HepG2 (cell line): ENCODE results near the gene OSGEPL1. TPM values are rescaled to one million over a fixed set of nuclear protein-coding genes. Genes with fewer than 3 reads are reported as not detected.

Source experiments
- DNMT3B ChIP-seq: conservative IDR thresholded peaks from 2 replicates; pipeline ENCODE4 v1.6.1; 2016; ENCODE audit warnings: missing biosample characterization, control low read depth
- ELK4 ChIP-seq: sonication (generic); formaldehyde crosslinking; IDR thresholded peaks from 2 replicates; pipeline ENCODE4 v1.9.0; 2021; ENCODE audit warnings: missing genetic modification reagents, borderline replicate concordance
- GATA4 ChIP-seq: sonication (generic); IDR thresholded peaks from 2 replicates; pipeline ENCODE4 v1.6.1; 2016; ENCODE audit warnings: antibody characterized with exemption, low read depth, borderline replicate concordance
- HES4 ChIP-seq: sonication (generic); formaldehyde crosslinking; IDR thresholded peaks from 2 replicates; pipeline ENCODE4 v1.9.0; 2021; ENCODE audit warnings: mild to moderate bottlenecking, missing genetic modification reagents, borderline replicate concordance
- IKZF5 ChIP-seq: IDR thresholded peaks from 2 replicates; pipeline ENCODE4 v1.6.1; 2018; ENCODE audit warnings: missing genetic modification reagents, mild to moderate bottlenecking, missing compliant biosample characterization
- KIAA2018 ChIP-seq: sonication (generic); formaldehyde crosslinking; IDR thresholded peaks from 2 replicates; pipeline ENCODE4 v1.5.0; 2020; ENCODE audit warnings: mild to moderate bottlenecking, missing genetic modification reagents, borderline replicate concordance
- NR2F6 ChIP-seq, 2 experiments: IDR thresholded peaks; 2 replicates each; pipeline ENCODE4 v1.6.1; 2016; ENCODE audit warnings: antibody characterized with exemption in 1 of 2, mild to moderate bottlenecking in 1 of 2
- STAG1 ChIP-seq: sonication (generic); formaldehyde crosslinking; IDR thresholded peaks from 2 replicates; pipeline ENCODE4 v1.4.0; 2020; ENCODE audit warnings: missing genetic modification reagents
- TEAD3 ChIP-seq: optimal IDR thresholded peaks from 2 replicates; pipeline ENCODE3; 2016; ENCODE audit warnings: borderline replicate concordance
- THAP7 ChIP-seq: sonication (generic); formaldehyde crosslinking; IDR thresholded peaks from 2 replicates; pipeline ENCODE4 v1.8.1; 2023; ENCODE audit warnings: mild to moderate bottlenecking, missing genetic modification reagents
- ZBTB44 ChIP-seq: sonication (generic); formaldehyde crosslinking; IDR thresholded peaks from 2 replicates; pipeline ENCODE4 v1.4.0; 2020; ENCODE audit warnings: missing genetic modification reagents
- ZFP36 ChIP-seq: fragments of 150-350 bp; IDR thresholded peaks from 2 replicates; pipeline ENCODE4 v1.6.1; 2018; ENCODE audit warnings: borderline replicate concordance, low read length, low read depth; ENCODE audit not compliant: partially characterized antibody
- ZNF598 ChIP-seq: sonication (generic); formaldehyde crosslinking; IDR thresholded peaks from 2 replicates; pipeline ENCODE4 v1.5.1; 2020; ENCODE audit warnings: mild to moderate bottlenecking, missing genetic modification reagents, borderline replicate concordance
- ZSCAN21 ChIP-seq: sonication (generic); formaldehyde crosslinking; IDR thresholded peaks from 2 replicates; pipeline ENCODE4 v1.8.0; 2022; ENCODE audit warnings: mild to moderate bottlenecking, missing genetic modification reagents, moderate library complexity, borderline replicate concordance
- polyA plus RNA-seq, 8 experiments: library from polyadenylated mRNA; depleted of rRNA in 3 of 8; stranded (reverse) in 7 of 8; unstranded in 1 of 8; fragments of >200 nt; fragmentation: Illumina TruSeq in 4 of 8; extraction: Trizol in 4 of 8; gene quantifications; 2 replicates each; pipeline versions ENCODE4 v1.2.1 to v1.2.3, GENCODE V29; 2011 to 2016; ENCODE audit warnings: low read depth in 4 of 8, missing spikeins in 1 of 8, mixed read lengths in 1 of 8; ENCODE audit not compliant: insufficient read depth in 1 of 8
- total RNA-seq, 5 experiments: library from RNA; depleted of rRNA; stranded (reverse); fragments of >200 nt; fragmentation: Illumina TruSeq; extraction: Trizol; gene quantifications; 2 replicates each; pipeline ENCODE4 v1.2.3, GENCODE V29; 2016; ENCODE audit warnings: low read depth in 1 of 5

OSGEPL1 gene
- total and polyA plus RNA-seq, 2 of the 13 experiments (the other 11 are each of a cell fraction or from before 2014, with no cell fraction given): 10.2 to 10.8 TPM

GRCh38 chr2:189762551-189763298 is at the start of gene OSGEPL1 (continued):
- TF ChIP-seq TEAD3 (CRISPR knock-in tag): peak; percentile 62
- no peak; the same call in 1 of the 2 replicates for TF ChIP-seq GATA4
- TF ChIP-seq KIAA2018 (CRISPR knock-in tag): no peak
- TF ChIP-seq ZFP36: peak; percentile 5
- TF ChIP-seq ZBTB44 (CRISPR knock-in tag): no peak
- TF ChIP-seq DNMT3B (CRISPR knock-in tag): peak; percentile 83; the same call in 1 of the 2 replicates
- peak; percentile 96 for TF ChIP-seq ZNF598
- TF ChIP-seq IKZF5 (CRISPR knock-in tag): peak; percentile 93
- TF ChIP-seq ZSCAN21: peak; percentile 87; the same call in 1 of the 2 replicates
- no peak; the same call in 1 of the 2 replicates for TF ChIP-seq STAG1 (CRISPR knock-in tag)
- peak; percentile 43 for TF ChIP-seq THAP7 (CRISPR knock-in tag)
- TF ChIP-seq HES4 (CRISPR knock-in tag): no peak
- no peak for TF ChIP-seq ELK4
- TF ChIP-seq NR2F6 (IDR thresholded peaks at IDR 0.05): no peak
- peak; percentile 60; the same call in 1 of the 2 replicates for TF ChIP-seq NR2F6 (CRISPR knock-in tag; IDR thresholded peaks at IDR 0.05)
